ENCODE data around the gene UBAC1. TPM values are rescaled to one million over a fixed set of nuclear protein-coding genes. Genes with fewer than 3 reads are reported as not detected.

The UBAC1 gene
- total RNA-seq, 1 donor from 2014 or later = 34.5 TPM

DNA sequence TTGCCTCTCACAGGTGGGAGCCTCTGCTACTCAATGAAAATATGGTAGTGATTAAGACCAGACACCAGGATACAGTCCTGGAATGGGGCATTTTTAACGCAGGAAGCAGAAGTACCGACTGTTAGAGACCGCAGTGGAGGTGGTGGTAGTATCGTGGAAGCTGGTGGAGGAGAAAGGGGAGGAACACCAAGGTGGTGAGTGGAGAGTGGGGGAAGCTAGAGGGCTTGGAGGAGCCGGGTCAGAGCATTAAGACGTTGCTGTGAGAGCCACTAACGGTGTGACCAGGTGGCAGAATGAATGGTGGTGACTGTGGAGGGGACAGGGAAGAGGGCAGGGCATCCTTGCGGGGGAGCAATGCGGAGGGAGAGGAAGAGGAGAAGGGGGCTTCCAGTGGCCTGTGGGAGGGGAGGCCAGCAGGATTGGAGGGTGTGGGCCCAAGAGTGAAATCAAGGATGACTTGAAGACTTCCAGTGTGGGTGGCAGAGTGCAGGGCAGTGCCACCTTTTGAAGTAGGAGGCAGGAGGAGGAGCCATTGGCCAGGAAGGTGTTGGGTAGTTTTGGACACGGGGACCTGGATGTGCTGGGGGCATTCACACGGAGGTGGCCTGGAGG is 1.6 kb upstream of the UBAC1 start:
- Mint-ChIP-seq H3K36me3 (no peaks in the 10 kb centered on the region), H3K4me3 (peak overlapping the region; percentile 89), H3K27ac (peak overlapping the region; percentile 96), H3K27me3 (peaks cover 5% of the 10 kb centered on the region), H3K9me3 (no peaks in the 10 kb centered on the region), H3K4me1 (ENCODE audit: unreplicated experiment) (peaks cover 30% of the 10 kb centered on the region)
- TF ChIP-seq, protein P1, sequence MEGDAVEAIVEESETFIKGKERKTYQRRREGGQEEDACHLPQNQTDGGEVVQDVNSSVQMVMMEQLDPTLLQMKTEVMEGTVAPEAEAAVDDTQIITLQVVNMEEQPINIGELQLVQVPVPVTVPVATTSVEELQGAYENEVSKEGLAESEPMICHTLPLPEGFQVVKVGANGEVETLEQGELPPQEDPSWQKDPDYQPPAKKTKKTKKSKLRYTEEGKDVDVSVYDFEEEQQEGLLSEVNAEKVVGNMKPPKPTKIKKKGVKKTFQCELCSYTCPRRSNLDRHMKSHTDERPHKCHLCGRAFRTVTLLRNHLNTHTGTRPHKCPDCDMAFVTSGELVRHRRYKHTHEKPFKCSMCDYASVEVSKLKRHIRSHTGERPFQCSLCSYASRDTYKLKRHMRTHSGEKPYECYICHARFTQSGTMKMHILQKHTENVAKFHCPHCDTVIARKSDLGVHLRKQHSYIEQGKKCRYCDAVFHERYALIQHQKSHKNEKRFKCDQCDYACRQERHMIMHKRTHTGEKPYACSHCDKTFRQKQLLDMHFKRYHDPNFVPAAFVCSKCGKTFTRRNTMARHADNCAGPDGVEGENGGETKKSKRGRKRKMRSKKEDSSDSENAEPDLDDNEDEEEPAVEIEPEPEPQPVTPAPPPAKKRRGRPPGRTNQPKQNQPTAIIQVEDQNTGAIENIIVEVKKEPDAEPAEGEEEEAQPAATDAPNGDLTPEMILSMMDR (conservative IDR thresholded peaks at IDR 0.05) = no peak
- no peak for DNase-seq (ENCODE audit: extremely low spot score, unreplicated experiment)

DNA sequence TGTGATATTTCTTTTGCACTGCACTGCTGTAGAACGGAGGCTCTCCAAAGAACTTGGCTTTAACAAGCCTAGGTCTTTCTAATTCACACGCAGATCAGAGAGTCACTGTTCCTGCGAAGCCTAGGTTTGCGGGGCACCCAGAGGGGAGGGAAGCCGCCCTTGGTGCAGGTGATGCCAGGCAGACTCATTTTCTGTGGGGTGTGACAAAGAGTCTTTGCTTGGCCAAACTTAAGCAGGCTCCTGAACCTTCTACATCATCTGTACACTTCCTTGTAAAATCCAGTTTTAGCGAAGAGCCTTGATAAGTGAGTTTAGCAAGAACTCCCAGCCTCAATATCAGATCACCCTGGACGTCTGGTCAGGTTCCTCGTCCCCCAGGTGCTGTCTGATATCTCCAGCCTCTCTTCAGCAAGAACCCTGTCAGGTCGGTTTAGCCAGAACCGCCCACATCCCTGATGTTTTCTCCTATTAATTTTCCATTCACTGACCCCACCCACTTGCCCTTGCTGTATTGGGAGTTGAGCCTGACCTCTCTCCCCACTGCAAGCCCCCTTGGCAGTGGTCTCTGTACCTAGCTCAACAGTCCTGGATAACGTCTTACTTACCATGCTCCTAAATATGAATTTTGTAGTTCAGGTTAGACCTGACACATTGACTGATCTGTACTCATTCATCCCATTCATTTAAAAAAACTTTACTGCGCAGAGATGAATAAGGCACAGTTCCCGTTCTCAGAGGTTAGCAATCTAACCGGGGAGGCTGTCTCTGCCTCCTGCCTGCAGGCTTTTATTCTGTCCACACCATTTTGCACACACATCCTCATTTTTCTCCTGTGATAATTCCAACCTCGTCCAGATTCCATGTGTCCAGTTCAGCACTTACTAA is 880 bp upstream of the UBAC1 start:
- TF ChIP-seq, protein P1 (conservative IDR thresholded peaks at IDR 0.05) = no peak
- Mint-ChIP-seq H3K4me1 (ENCODE audit: unreplicated experiment) (peaks cover 24% of the 10 kb centered on the region), H3K27me3 (no peaks in the 10 kb centered on the region), H3K36me3 (no peaks in the 10 kb centered on the region), H3K27ac (peak overlapping the region; percentile 96), H3K9me3 (no peaks in the 10 kb centered on the region), H3K4me3 (peak overlapping the region; percentile 89)
- no peak for DNase-seq (ENCODE audit: extremely low spot score, unreplicated experiment)

DNA sequence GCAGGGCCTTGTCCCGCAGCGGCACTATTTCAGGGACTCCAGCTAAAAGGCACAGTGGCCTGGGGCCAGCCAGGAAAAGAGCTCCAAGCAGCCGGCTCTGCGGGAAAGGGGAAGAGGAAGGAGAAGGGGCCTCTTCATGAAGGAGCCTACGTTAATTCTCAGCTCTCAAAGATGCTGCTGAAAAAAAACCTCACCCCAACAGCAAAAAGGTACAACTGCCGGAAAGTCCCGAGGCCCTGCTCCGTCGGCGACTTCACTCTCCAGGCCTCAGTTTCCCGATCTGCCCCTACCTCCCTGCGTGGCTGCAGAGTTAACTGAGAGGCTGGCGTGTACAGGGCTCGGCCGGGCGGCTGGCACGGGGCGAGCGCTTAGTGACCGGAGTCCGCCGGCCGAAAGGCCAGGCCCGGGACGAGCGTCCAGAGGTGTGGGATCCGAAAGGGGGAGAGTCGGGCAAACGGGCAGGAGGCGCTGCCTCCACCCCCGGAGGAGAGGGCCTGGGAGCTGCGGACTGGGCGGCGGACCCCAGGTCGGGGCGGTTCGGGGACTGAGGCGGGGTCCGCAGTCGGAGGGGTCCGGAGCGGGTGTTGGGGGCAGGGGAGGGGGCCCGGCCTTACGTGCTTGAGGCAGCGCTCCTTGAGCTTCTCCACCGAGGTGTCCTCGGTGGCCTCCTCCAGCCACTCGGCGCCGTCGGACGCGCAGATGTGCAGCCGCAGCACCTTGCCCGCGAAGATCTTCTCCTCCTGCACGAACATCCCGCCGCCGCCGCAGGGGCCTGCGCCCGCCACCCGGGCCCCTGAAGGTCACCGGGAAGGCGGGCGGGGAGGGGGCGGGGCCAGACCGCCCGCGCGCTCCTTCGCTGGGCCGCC is 529 bp downstream of the UBAC1 start:
- H3K36me3 Mint-ChIP-seq = no peaks in the 10 kb centered on the region
- TF ChIP-seq, protein P1 (conservative IDR thresholded peaks at IDR 0.05) = no peak
- no peak for DNase-seq (ENCODE audit: extremely low spot score, unreplicated experiment)
- peak overlapping the region; percentile 90 for H3K4me3 Mint-ChIP-seq
- peak overlapping the region; percentile 76 for H3K27ac Mint-ChIP-seq
- H3K4me1 Mint-ChIP-seq (ENCODE audit: unreplicated experiment) = peaks cover 28% of the 10 kb centered on the region
- H3K27me3 Mint-ChIP-seq = no peaks in the 10 kb centered on the region
- H3K9me3 Mint-ChIP-seq = no peaks in the 10 kb centered on the region

DNA sequence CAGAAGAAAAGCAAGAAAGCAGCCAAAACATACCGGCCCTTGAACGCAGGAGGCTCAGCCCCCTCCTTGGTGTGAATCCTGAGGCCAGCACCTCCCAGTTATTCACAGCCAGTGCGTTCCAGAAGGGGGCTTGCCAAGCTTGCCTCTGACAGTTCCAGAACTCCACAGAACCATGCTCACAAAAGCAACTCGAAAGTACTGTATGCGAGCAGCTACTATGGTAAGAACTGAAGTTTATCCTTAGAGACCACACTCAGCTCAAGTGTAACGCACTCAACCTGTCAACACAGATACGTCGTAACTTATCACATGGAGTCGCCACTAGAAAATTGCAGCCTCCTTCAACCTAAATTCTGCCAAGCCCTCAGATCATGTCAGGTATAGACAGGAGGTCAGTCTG is 1.4 kb downstream of the UBAC1 start:
- peak overlapping the region; percentile 76 for H3K27ac Mint-ChIP-seq
- H3K9me3 Mint-ChIP-seq = no peaks in the 10 kb centered on the region
- H3K4me1 Mint-ChIP-seq (ENCODE audit: unreplicated experiment) = peaks cover 28% of the 10 kb centered on the region
- H3K4me3 Mint-ChIP-seq = peak overlapping the region; percentile 90
- TF ChIP-seq, protein P1 (conservative IDR thresholded peaks at IDR 0.05) = no peak
- no peaks in the 10 kb centered on the region for H3K27me3 Mint-ChIP-seq
- no peak for DNase-seq (ENCODE audit: extremely low spot score, unreplicated experiment)
- H3K36me3 Mint-ChIP-seq = peaks cover under 1% of the 10 kb centered on the region

DNA sequence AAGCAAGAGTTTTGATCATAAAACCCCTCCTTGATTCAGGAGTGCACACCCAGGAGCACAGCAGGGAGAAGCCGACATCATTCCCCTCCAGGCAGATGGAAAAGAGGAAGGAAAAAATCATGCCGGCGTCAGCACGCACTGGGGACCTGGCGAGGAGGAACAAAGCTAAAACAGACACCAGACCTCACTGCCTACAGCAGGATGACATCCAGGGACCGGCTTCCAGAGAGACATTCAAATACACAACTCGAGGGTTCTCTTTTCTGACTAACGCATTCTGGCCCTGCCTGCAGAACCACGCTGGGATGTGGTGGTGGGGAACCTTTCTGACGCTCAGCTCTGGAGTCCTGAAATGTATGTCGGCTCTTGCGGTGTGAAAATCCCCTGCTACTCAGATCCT is 2.7 kb downstream of the UBAC1 start:
- no peak for DNase-seq (ENCODE audit: extremely low spot score, unreplicated experiment)
- Mint-ChIP-seq H3K9me3 (no peaks in the 10 kb centered on the region), H3K27ac (no peak overlapping the region), H3K4me3 (peak overlapping the region; percentile 64), H3K27me3 (no peaks in the 10 kb centered on the region), H3K36me3 (peaks cover 4% of the 10 kb centered on the region), H3K4me1 (ENCODE audit: unreplicated experiment) (peaks cover 28% of the 10 kb centered on the region)
- TF ChIP-seq, protein P1 (conservative IDR thresholded peaks at IDR 0.05) = no peak
